HEK293T (cell line): ENCODE data around the gene ZYX.

ENCODE experiments used
- CTCF ChIA-PET: fragments of 350-600 bp; formaldehyde crosslinking; extraction: SDS; loops from one replicate; lab custom pipeline; 2021; ENCODE audit warnings: antibody characterized with exemption, inconsistent platforms; lab: Yijun Ruan, JAX
- POLR2A ChIA-PET: fragments of 350-600 bp; formaldehyde crosslinking; extraction: SDS; loops from one replicate; lab custom pipeline; 2020; ENCODE audit warnings: antibody characterized with exemption, inconsistent platforms; lab: Yijun Ruan, JAX
- DNase-seq: peaks from one replicate; pipeline ENCODE4 v3.0.0; 2012; ENCODE audit warnings: mixed read lengths; ENCODE audit errors: extremely low spot score
- BHLHE40 ChIP-seq: fragments of 450-650 bp; IDR thresholded peaks from 2 replicates; pipeline ENCODE4 v1.6.1; 2016; ENCODE audit warnings: mild to moderate bottlenecking, moderate library complexity, borderline replicate concordance
- CTBP1 ChIP-seq: fragments of 450-650 bp; IDR thresholded peaks from 2 replicates; pipeline ENCODE4 v1.6.1; 2016; ENCODE audit warnings: borderline replicate concordance
- ELF4 ChIP-seq: fragments of 450-650 bp; IDR thresholded peaks from 2 replicates; pipeline ENCODE4 v1.6.1; 2017; ENCODE audit warnings: antibody characterized with exemption
- FOXA1 ChIP-seq: fragments of 450-650 bp; IDR thresholded peaks from 2 replicates; pipeline ENCODE4 v1.6.1; 2016; ENCODE audit warnings: mild to moderate bottlenecking
- FOXK2 ChIP-seq: fragments of 450-650 bp; IDR thresholded peaks from 2 replicates; pipeline ENCODE4 v1.6.1; 2016; ENCODE audit warnings: mild to moderate bottlenecking
- FOXM1 ChIP-seq: fragments of 450-650 bp; IDR thresholded peaks from 2 replicates; pipeline ENCODE4 v1.6.1; 2017; ENCODE audit warnings: mild to moderate bottlenecking, borderline replicate concordance
- HDGF ChIP-seq: fragments of 450-650 bp; IDR thresholded peaks from 2 replicates; pipeline ENCODE4 v1.6.1; 2017; ENCODE audit warnings: antibody characterized with exemption, borderline replicate concordance
- L3MBTL2 ChIP-seq: fragments of 450-650 bp; conservative IDR thresholded peaks from 2 replicates; pipeline ENCODE4 v1.6.1; 2016; ENCODE audit warnings: mild to moderate bottlenecking
- LEF1 ChIP-seq: fragments of 450-650 bp; IDR thresholded peaks from 2 replicates; pipeline ENCODE4 v1.6.1; 2017; ENCODE audit warnings: mild to moderate bottlenecking, borderline replicate concordance
- NFRKB ChIP-seq: fragments of 450-650 bp; IDR thresholded peaks from 2 replicates; pipeline ENCODE4 v1.6.1; 2016; ENCODE audit warnings: mild to moderate bottlenecking, moderate library complexity
- SP1 ChIP-seq: fragments of 450-650 bp; IDR thresholded peaks from 2 replicates; pipeline ENCODE4 v1.6.1; 2017
- SUZ12 ChIP-seq: fragments of 450-650 bp; IDR thresholded peaks from 2 replicates; pipeline ENCODE4 v1.6.1; 2016; ENCODE audit warnings: mild to moderate bottlenecking
- TARDBP ChIP-seq: fragments of 450-650 bp; IDR thresholded peaks from 2 replicates; pipeline ENCODE4 v1.6.1; 2016
- ZNF384 ChIP-seq: fragments of 450-650 bp; IDR thresholded peaks from 2 replicates; pipeline ENCODE4 v1.6.1; 2016
- TF ChIP-seq, protein P1 (sequence below): fragments of 450-650 bp; IDR thresholded peaks from 2 replicates; pipeline ENCODE4 v1.6.1; 2016

Gene ZYX

DNA sequence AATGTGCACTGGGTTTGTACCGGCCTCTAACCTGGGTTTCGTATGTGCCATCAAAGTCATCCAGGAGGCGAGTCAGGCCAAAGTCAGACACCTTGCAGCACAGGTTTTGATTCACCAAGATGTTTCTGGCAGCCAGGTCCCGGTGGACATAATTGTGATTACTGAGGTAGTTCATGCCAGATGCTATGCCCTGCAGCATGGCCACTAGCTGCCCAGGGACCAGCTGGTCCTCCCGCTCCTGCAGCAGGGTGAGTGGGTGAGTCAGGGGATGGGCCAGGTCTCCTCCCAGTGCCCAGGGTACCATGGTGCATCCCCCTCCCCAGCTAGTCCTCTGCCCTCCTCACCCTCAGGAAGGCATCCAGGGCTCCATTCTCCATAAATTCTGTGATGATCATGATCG, 13.6 kb downstream of the ZYX start:
- no peak for DNase-seq
- POLR2A ChIA-PET, result no interaction called here
- TF ChIP-seq SP1 (no peak), CTBP1 (no peak), TARDBP (no peak), FOXM1 (no peak), ZNF384 (no peak), LEF1 (no peak), L3MBTL2 (no peak), FOXK2 (no peak), ELF4 (no peak), SUZ12 (no peak), NFRKB (no peak)
- TF ChIP-seq, protein P1, sequence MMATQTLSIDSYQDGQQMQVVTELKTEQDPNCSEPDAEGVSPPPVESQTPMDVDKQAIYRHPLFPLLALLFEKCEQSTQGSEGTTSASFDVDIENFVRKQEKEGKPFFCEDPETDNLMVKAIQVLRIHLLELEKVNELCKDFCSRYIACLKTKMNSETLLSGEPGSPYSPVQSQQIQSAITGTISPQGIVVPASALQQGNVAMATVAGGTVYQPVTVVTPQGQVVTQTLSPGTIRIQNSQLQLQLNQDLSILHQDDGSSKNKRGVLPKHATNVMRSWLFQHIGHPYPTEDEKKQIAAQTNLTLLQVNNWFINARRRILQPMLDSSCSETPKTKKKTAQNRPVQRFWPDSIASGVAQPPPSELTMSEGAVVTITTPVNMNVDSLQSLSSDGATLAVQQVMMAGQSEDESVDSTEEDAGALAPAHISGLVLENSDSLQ, result no peak
- CTCF ChIA-PET, result no interaction called here

DNA sequence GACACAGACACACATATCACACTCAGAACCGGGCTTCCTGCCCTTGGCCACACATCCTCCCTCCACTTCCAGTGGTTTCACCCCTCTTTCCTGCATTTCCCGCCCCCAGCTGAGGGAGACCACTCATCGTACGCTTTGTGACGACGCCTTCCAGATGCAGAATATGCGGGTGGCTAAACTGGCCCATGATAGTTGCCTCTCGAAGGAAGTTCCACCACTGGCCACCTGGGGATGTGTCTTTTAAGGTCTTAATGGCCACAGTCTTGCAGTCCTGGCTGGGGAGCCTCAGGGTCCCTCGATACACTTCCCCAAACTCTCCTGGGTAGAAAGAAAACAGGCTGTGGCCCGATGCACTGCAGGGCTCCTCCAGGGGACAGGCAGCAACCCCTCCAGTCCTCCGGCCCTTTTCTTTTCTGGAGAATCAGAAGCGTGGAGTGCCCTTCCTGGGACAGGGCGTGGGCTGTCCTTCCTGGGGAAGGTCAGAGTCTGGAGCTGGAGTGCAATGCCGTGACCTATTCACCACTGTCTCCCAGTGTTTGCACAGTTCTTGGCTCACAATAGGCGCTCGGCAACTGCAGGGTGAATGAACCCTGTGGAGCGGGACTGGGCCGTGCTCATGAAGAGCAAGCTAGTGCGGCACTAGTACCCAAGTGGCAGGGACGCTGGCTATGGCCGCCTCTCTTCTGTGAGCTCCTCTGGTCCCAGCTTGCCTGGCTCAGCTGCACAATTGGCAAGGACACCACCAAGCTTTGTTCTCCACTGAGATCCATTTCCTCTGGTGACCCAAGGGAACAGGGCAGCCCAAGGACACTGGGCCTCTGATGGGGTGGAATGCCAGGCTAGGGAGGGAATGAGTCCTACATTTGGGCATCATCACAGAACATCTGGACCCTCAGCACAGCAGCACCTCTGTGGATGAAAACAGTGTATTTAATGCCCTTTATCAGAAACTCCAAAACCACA, 14.3 kb downstream of the ZYX start:
- TF ChIP-seq, protein P1, result no peak
- no peak for TF ChIP-seq FOXK2
- TF ChIP-seq ZNF384, result no peak
- no peak for TF ChIP-seq ELF4
- no peak for TF ChIP-seq FOXM1
- ChIA-PET CTCF (no interaction called here), POLR2A (interaction anchor here (1.3 kb wide), 1 partner anchor 14 kb away, joined by 5 read pairs; no protein-coding TSS in a partner anchor)
- no peak for DNase-seq

DNA sequence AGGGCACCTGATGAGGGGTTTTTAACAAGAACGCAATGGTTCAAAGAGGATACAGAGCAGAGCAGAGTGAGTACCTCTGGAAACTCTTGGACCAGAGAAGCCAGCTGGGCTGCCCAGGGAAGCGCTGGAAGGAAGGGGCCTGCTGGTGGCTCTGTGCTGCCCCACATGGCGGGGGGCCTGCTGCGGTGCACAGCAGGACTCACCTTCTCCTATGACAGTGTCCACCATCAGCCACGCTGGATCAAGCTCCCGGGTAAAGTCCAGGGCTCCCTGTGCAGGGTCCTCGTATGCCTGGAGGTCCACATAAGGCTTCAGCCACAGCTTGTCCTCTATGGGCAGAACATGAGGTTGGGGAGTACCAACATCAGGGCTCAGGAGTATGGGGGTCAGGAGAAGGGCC, 15.0 kb downstream of the ZYX start:
- no peak for TF ChIP-seq SUZ12
- TF ChIP-seq TARDBP, result no peak
- no peak for TF ChIP-seq HDGF
- TF ChIP-seq FOXK2, result no peak
- no peak for TF ChIP-seq FOXA1
- TF ChIP-seq ELF4, result no peak
- no peak for DNase-seq
- ChIA-PET POLR2A (interaction anchor here (1.3 kb wide), 1 partner anchor 14 kb away, joined by 5 read pairs; no protein-coding TSS in a partner anchor), CTCF (no interaction called here)

DNA sequence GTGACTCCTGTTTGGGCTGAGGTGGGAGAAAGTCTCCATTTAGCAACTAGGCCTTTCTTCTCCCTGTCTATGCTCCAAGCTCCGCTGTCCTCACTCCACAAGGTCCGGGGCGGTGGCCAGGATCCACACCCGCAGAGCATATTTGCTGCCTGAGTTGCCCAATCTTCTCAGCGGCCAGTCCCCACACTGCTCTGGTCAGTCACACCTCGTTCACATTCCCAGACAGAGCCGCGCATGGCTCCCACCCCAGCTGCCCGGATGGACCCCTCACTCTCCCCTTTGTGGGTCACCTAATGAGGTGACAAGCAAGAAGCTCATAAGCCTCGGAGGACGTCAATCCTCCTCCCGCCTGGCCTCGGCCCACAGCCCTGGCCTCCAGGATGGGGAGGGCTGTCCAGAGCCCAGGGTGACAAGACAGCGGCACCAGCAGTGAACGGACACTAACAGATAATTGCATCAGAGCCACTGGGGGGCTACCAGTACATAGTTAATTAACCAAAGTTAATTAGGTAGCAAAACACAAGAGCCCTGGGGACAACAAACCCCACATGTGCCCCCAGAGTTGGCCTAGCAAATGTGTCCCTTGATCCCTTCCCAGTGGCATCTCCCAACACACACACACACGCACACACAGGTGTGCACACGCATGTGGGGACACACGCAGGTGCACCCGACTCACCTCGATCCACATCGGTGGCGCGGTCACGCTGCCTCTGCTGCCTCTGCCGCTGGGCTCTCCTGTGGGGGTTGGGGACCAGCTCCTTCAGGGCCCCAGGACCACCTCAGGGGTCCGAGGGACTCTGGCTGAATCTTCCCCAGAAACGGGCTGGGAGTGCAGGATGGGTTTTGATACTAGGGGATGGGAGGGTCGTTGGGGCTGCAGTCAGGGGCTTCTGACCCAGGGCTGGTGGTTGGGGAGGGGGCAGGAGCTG, 15.7 kb downstream of the ZYX start:
- ChIA-PET POLR2A (interaction anchor here (1.5 kb wide), 1 partner anchor 12 kb away, joined by 6 read pairs; no protein-coding TSS in a partner anchor), CTCF (no interaction called here)
- no peak for TF ChIP-seq BHLHE40
- TF ChIP-seq, protein P1, result no peak
- TF ChIP-seq L3MBTL2, result no peak
- no peak for TF ChIP-seq CTBP1
- DNase-seq, result no peak

DNA sequence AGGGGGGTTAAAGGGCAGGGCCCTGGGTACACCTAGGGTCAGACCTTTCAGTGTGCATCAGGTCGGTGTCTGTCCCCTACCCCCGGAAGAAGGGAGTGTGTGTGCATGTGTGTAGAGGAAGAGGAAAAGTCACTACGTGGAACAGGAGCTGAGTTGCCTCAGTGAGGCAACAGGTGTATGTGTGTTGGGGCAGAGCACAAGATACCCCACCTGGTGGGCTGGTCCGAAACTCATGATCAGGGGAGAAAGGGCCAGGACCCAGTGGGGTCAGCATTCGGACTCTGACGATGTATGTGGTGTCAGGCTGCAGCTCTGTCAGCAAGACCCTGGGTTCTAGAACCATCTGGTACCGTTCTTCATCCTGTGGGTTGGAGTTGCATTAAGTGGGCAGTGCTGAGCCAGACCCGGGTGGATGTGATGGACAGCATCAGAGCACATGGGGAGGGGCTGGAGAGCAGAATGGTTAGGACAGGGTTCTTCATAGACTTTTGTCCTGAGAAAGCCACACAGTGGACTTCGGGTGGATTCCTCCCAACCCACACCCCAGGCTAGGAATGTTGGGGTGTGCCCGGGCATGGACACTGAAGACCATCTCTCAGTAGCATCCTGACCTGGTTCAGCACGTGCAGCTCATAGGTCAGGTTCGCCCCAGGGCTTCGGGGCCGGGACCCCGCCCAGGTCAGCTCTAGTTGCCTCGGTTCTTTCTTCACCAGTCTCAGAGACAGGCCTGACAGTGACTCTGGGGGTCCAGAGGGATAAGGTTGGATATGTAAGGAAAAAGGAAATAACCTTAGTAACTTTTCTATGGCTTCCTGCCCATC, 16.8 kb downstream of the ZYX start:
- no peak for DNase-seq
- ChIA-PET CTCF (interaction anchor here (0.6 kb wide), 1 partner anchor 70 kb away, joined by 3 read pairs; no protein-coding TSS in a partner anchor), POLR2A (interaction anchor here (1.5 kb wide), 1 partner anchor 13 kb away, joined by 6 read pairs; no protein-coding TSS in a partner anchor)
- TF ChIP-seq ELF4, result no peak
- no peak for TF ChIP-seq SP1
- no peak for TF ChIP-seq FOXA1
- no peak for TF ChIP-seq NFRKB
- no peak for TF ChIP-seq FOXM1
- TF ChIP-seq ZNF384, result no peak
- TF ChIP-seq, protein P1, result no peak
- no peak for TF ChIP-seq HDGF
- TF ChIP-seq FOXK2, result no peak
